Stimulated activated CD8-positive, alpha-beta memory T cell treated with anti-CD3 and anti-CD28 coated beads, Interleukin-15, amount 100 ng/mL, for 4 hours (primary cell): ENCODE measurements around the gene TAS2R9.
"Not testable (repeated sequence)": the region's sequence is repeated elsewhere in the genome, so short reads cannot be mapped to it uniquely, and the experiment has no call there.

Source experiments
- DNase-seq, 2 donors: peaks; one replicate each; pipeline ENCODE4 v3.0.0-alpha.2; 2020; ENCODE audit warnings: low read depth in 2 of 2

Gene TAS2R9, protein sequence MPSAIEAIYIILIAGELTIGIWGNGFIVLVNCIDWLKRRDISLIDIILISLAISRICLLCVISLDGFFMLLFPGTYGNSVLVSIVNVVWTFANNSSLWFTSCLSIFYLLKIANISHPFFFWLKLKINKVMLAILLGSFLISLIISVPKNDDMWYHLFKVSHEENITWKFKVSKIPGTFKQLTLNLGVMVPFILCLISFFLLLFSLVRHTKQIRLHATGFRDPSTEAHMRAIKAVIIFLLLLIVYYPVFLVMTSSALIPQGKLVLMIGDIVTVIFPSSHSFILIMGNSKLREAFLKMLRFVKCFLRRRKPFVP

GRCh38 chr12:10810068-10810467 lies at the start of gene TAS2R9:
TAS2R9 (minus strand) TSS chr12:10810168; CDS start chr12:10810075, 93 bp downstream.
- no peak for DNase-seq

DNA sequence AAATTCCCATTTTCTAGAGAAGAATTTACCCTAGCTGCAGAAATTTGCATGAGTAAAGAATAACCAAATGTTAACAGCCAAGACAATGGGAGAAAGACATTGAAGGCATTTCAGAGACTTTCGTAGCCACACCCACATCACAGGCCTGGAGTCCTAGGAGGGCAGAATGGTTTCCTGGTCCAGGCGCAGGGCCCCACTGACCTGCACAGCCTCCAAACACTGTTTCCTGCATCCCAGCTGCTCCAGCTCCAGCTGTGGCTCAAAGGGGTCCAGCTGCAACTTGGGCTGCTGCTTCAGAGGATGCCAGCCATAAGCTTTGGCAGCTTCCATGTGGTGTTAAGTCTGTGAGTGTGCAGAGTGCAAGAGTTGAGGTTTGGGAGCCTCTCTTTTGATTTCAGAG lies 45.8 kb upstream of the TAS2R9 start:
- DNase-seq, result no peak

GRCh38 chr12:10853776-10854175 lies 43.8 kb upstream of the TAS2R9 start:
- no peak for DNase-seq

GRCh38 chr12:10851243-10851858 lies 41.4 kb upstream of the TAS2R9 start:
- DNase-seq, result no peak

GRCh38 chr12:10849425-10849878 lies 39.5 kb upstream of the TAS2R9 start, which contains the start of gene PRR4:
PRR4 (minus strand) TSS chr12:10849475; CDS start chr12:10849437, 38 bp downstream.
- DNase-seq, result no peak

GRCh38 chr12:10847744-10848143 lies 37.8 kb upstream of the TAS2R9 start:
- DNase-seq, result no peak

- DNase-seq, result no peak
Observed at GRCh38 chr12:10842862-10843261, 32.9 kb upstream of the TAS2R9 start.

DNA sequence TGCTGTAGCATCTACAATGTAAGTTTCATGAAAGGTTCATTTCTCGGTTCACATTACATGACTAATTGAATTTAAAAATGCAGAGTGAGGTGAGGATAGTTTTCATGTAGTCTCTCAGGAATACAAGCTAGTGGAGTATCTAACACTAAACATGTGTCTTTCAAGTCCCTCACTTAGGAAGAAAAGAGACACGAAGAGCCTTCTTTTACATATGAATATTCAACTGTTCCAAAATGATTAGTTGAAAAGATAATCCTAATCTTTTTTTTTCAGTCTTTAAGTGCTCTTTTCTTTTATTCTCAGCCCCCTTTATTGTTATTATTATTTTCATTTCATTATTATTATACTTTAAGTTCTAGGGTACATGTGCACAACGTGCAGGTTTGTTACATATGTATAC lies 28.5 kb upstream of the TAS2R9 start:
- DNase-seq, result no peak

GRCh38 chr12:10829994-10830393 lies 20.0 kb upstream of the TAS2R9 start:
- DNase-seq, result no peak

GRCh38 chr12:10826258-10826657 lies 16.3 kb upstream of the TAS2R9 start, which contains the start of gene TAS2R10:
TAS2R10 (minus strand) TSS chr12:10826358; CDS start chr12:10826269, 89 bp downstream.
- DNase-seq, result no peak

GRCh38 chr12:10824957-10825356 lies 15.0 kb upstream of the TAS2R9 start:
- DNase-seq, result no peak

- no peak for DNase-seq
Observed at GRCh38 chr12:10811883-10812536, 2.0 kb upstream of the TAS2R9 start.

DNA sequence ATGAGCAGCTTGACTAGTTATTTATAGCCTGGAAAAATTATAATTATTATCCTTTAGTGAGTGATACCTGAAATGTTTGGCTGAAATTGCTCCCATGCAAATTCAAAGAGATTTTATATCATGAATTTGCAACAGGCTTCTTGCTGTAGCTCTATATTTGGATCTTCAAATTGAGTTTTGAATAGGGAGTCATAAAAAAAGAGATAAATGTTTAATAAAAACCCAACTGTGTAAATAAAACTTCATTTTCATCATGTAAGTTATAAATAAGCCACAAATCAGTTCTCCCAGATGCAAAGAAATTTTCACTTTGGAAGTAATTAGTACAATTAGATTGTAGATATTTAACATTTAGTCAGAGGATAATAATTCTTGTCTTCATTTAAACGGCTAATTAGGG lies 2.8 kb downstream of the TAS2R9 start, which contains the start of gene TAS2R8:
Gene TAS2R8 (minus strand): TSS at position 101 of the 400 bp plus-strand sequence. CDS start 306 bp downstream, outside the sequence.
- no peak for DNase-seq

- DNase-seq, result no peak
Observed at GRCh38 chr12:10802587-10802986, 7.4 kb downstream of the TAS2R9 start, which contains the start of gene TAS2R7. TAS2R7 (minus strand) TSS chr12:10802627; CDS start chr12:10802570, 57 bp downstream.

GRCh38 chr12:10801741-10802140 lies 8.2 kb downstream of the TAS2R9 start:
- DNase-seq, result no peak

GRCh38 chr12:10794222-10794621 lies 15.7 kb downstream of the TAS2R9 start:
- no peak for DNase-seq

- DNase-seq, result not testable (repeated sequence)
Observed at GRCh38 chr12:10791769-10792168, 18.2 kb downstream of the TAS2R9 start.

DNA sequence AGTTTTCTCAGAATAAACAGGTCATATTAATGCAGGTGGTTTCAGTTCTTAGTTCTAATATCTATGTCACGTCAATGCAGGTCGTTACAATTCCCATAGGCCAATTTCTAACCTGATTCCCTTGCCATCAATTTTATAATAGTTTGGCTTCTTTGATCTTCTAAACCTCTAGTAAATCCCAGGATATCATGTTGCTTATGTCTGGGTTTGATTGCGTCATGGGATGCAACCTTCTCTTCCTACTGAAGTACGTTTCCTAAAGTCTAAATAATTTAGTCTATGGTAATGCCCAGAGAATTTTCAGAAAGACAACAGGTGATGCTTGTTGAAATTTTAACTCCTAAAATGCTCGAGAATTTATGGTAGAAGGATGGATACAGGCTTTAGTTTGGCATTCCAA lies 26.7 kb downstream of the TAS2R9 start:
- no peak for DNase-seq

GRCh38 chr12:10779103-10779502 lies 30.9 kb downstream of the TAS2R9 start:
- DNase-seq, result no peak

DNA sequence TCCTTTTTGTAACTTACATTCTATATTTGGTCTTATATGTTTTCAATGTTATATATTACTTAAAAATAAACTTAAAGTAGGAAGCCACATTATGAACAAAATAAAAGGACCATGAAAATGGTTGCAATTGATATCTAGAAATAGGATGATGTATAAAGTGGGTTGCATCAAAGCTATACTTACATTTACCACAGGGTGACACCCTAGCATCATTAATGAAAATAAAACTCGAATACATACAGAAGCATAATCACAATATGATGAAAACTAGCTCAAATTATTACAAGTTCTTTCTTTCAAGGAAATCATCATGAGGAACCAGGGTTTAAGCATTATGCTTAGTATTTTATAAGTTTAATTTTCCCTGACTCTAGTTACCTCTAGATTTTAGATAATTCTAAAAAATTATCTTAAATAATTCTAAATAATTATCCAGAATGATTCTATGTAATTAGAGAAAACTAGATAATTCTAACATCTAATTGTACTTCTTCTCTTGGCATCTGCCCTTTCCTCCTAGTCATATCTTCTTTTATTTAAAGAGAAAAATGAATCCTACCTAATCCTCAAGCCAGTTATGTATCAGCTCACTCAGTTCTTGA lies 38.7 kb downstream of the TAS2R9 start:
- no peak for DNase-seq

DNA sequence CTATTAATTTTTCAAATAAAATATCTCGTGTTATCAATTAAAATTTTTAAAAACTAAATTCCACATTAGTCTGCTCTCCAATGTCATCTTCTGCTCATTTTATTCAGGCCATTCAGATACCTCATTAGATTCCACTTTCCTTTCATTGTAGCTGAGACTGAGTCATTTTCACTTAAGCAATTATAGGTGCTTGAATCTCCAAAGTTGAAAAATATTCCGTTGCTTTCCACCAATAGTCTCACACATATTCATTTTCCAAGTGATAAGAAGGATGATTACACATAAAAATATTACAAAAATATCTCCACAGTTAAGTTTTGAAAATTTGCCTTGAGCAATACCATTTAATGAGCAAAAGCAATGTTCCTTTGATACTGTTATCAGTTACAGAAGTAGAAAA lies 50.3 kb downstream of the TAS2R9 start:
- DNase-seq, result no peak
